GM12891 (cell line): ENCODE data around the gene EPHA2. TPM values are rescaled to one million over a fixed set of nuclear protein-coding genes. Genes with fewer than 3 reads are reported as not detected.

ENCODE experiments used
- DNase-seq: peaks from one replicate; pipeline ENCODE4 v3.0.0; 2011; ENCODE audit warnings: low spot score; ENCODE audit not compliant: insufficient read length
- FAIRE-seq: peaks from 2 replicates; lab custom pipeline; 2011; peaks lifted over from hg19 to GRCh38; lab: Jason Lieb, UNC
- PAX5 ChIP-seq: IDR thresholded peaks from 2 replicates; pipeline ENCODE4 v1.6.1; 2011; ENCODE audit warnings: low read length, moderate library complexity, mild to moderate bottlenecking; ENCODE audit not compliant: insufficient read depth, severe bottlenecking
- POLR2A ChIP-seq: IDR thresholded peaks from 2 replicates; pipeline ENCODE4 v1.6.1; 2011; ENCODE audit warnings: low read depth, low read length, control low read depth
- POLR2AphosphoS5 ChIP-seq: IDR thresholded peaks from 2 replicates; pipeline ENCODE4 v1.6.1; 2011; ENCODE audit warnings: low read depth, low read length, control low read depth
- POU2F2 ChIP-seq: IDR thresholded peaks from 2 replicates; pipeline ENCODE4 v1.6.1; 2011; ENCODE audit warnings: low read depth, mild to moderate bottlenecking, control low read depth, low read length, moderate library complexity
- SPI1 ChIP-seq: IDR thresholded peaks from 2 replicates; pipeline ENCODE4 v1.6.1; 2011; ENCODE audit warnings: low read depth, low read length, control low read depth
- TAF1 ChIP-seq: IDR thresholded peaks from 2 replicates; pipeline ENCODE4 v1.6.1; 2011; ENCODE audit warnings: low read depth, low read length, control low read depth
- polyA plus RNA-seq: library from polyadenylated mRNA; unstranded; fragments of >200 nt; gene quantifications from one replicate; pipeline ENCODE4 v1.2.1, GENCODE V29; 2012; ENCODE audit warnings: low read depth, missing spikeins, inconsistent platforms; ENCODE audit not compliant: missing spikeins

EPHA2 gene
- polyA plus RNA-seq, result 0.14 TPM

DNA sequence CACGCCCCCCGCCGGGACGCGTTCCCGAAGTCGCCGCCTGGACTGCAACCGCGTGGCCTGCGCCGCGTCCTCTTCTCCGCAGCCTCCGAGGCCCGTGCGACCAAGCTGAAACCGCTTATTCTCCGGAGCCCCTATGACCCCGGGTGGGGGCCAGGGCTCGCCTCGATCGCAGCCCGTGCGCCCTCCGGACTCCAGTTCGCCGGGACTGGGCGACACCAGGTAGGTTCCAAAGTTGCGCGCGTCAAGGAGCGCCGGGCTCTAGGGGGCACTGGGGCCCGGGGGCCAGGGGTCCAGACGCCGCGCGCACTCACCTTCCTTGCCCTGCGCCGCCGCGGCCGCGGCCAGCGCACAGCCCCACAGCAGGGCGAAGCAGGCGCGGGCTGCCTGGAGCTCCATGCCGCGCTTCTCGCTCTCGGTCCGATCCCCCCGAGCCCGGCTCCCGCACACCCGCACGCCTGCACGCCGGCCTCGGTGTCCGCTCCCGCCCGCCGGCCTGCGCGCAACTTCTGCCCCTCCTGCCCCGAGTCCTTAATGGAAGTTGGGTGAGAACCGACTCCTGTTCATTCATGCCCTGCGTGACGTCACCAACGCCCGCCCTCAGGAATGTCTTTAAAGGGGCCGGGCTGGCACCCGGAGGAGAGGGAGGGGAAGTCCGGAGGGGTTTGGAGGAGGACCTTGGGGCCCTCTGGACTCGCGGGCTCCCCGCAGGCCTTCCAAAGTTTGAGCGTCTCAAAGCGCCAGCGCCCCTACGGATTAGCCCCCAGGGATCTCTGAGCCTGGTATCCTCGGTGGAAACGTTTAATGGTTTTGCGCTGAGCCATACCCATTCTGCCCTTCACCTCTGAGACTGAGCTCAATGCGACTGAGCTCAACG, at the start of gene EPHA2:
Gene EPHA2 (minus strand): TSS at position 533 of the 874 bp plus-strand sequence. CDS start 137 bp downstream, at position 396.
- DNase-seq (no peak), FAIRE-seq (no peak)
- no peak for TF ChIP-seq TAF1
- TF ChIP-seq POU2F2, result no peak
- no peak for TF ChIP-seq POLR2A
- no peak for TF ChIP-seq PAX5
- no peak for TF ChIP-seq SPI1
- no peak for TF ChIP-seq POLR2AphosphoS5

DNA sequence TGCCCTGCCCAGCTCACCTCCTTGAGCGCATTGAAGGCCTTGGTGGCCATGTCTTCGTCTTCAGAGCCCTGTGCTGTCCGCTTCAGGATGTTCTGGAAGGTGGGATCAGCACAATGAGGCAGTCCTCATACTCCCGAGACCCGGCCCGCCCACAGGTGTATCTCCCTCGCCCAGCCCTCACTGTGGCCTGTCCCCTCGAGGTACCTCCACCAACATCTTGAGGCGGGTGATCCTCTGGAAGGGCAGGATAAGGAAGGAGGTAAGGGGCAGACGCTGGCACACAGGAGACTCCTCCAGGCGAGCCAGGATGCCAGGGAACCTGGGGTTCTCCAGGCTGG, 49.4 kb upstream of the EPHA2 start:
- TF ChIP-seq PAX5 (no peak), POLR2AphosphoS5 (no peak), TAF1 (no peak), POU2F2 (no peak), SPI1 (no peak), POLR2A (no peak)
- DNase-seq (no peak), FAIRE-seq (no peak)

DNA sequence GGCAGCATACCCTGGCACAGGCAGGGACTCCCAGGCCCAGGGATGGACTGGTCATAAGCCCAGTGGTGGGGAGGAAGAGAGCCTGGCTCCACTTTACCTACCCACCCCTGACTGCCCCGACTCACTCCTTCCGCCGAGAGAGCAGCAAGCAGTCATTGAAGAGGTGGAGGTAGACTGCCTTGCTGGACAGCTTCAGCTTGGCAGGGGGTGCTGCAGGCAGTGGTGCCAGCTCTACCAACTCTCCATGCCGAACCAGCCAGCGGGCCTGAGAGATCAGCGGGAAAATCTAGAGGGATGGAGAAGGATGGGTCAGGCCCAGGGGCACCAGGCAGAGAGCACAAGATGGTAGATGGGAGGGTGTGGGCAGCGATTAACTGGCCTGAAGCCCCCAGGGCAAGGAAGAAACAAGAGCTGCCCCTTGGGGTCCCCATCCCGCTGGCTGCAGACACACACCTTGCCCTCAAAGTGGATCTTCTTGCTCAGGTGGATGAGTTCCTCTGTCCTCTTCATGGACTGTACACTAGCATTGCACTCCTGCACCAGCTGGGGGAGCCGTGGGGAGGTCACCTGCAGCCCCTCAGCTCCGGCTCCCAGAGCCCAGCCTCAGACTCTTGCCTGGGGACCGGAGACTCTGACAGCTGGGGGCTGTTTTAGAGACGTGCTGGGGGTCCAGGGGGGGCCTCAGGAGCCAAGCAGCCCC, 48.9 kb upstream of the EPHA2 start:
- TF ChIP-seq POLR2AphosphoS5 (no peak), TAF1 (no peak)
- DNase-seq (no peak), FAIRE-seq (no peak)

DNA sequence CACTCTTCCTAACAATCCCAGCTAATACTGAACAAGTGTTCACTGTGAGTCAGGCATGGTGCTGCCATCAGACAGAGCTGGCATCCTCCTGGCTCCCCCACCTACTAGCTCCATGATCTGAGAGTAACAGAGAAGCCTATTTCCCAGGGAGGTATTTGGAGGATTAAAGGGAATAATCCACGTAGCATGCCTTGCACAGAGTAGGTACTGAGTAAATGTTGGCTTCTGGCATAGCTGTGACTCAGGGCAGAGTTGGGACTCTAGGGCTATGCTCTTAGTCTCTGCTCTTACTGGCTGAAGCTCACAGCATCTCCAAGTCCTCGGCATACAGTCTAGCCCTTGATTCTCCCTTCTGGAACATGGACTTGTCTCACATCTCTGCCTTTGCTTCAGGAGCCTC, 48.3 kb upstream of the EPHA2 start:
- TF ChIP-seq SPI1 (no peak), POU2F2 (no peak), POLR2AphosphoS5 (no peak), PAX5 (no peak), POLR2A (no peak), TAF1 (no peak)
- DNase-seq, result no peak
- FAIRE-seq, result no peak

DNA sequence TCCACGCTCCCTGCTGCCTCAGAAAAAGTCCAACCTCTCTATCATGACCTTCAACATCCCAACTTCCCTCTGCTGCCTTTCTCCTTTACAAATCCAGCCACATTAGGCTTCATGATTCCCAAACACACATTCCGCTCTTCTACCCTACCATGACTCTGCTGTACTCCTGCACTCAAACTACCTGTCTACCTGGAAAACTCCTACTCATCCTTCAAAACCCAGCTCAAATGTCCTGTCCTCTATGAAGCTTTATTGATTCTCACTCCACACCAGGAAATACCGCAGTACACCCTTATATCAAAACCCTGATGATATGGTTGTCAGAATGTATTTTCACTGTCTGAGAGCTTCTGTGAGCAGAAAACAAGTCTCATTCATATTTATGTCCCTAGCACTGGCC, 47.7 kb upstream of the EPHA2 start:
- no peak for TF ChIP-seq POLR2AphosphoS5
- no peak for TF ChIP-seq PAX5
- no peak for TF ChIP-seq POU2F2
- TF ChIP-seq POLR2A, result no peak
- TF ChIP-seq TAF1, result no peak
- no peak for TF ChIP-seq SPI1
- FAIRE-seq (no peak), DNase-seq (no peak)

DNA sequence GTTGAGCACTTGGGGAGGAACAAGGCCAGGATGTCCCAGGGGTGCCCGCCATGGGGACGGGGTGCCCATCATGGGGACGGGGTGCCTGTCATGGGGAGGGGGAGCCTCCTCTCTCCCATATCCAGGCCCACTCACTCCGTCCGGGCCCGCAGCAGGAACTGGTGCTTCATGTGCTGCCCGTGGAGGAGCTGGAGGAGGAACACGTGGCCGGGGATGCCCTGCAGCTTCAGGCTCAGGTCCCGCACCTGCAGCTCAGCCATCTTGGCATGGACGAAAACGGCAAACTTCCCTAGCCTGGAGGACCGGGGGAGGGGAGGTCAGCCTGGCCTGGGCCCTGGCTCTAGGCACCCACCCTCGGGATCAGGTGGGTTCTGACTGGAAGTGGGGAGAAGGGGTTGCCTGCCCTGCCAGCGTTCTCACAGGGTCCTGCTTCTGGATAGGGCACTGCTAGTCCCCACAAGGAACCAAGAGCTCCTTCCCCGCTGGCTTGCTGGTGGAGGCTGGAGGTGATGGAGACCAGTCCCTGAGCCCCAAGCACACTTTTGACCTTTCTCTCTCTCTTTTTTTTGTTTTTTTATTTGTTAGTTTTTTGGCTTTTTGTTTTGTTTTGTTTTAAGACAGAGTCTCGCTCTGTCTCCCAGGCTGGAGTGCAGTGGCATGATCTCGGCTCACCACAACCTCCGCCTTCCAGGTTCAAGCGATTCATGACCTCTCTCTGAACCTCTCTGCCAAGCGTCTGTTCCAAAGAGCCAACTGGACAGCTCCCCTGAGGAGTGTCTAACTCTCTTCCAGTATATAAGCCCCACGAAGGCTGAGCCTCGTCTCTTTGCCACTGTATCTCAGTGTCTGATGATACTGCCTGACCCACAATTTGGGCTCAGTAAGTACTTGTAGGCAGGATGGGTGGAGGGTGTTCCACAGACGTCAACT, 46.7 kb upstream of the EPHA2 start:
- no peak for DNase-seq
- TF ChIP-seq POLR2A, result no peak
- TF ChIP-seq TAF1, result no peak
- no peak for TF ChIP-seq POLR2AphosphoS5
- no peak for TF ChIP-seq PAX5
- TF ChIP-seq SPI1, result no peak
- TF ChIP-seq POU2F2, result no peak
- no peak for FAIRE-seq

DNA sequence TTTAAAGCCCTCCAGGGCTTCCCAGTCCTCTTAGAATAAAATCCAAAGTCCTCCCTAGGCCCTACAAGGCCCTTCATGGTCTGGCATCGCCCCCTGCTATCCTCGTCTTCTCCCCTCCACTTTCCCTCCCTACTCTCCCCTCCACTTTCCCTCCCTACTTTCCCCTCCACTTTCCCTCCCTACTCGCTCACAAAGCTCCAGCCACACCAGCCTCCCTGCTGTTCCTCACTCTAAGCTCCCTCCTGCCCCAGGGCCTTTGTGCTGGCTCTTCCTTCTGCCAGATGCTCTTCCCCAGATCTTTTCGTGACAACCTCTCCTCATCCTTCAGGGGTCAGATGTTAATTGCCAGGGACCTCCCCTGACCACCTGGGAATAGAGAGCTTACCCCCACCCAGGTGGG, 43.8 kb upstream of the EPHA2 start:
- FAIRE-seq (no peak), DNase-seq (no peak)
- TF ChIP-seq PAX5 (no peak), POLR2AphosphoS5 (no peak), TAF1 (no peak), POLR2A (no peak), SPI1 (no peak), POU2F2 (no peak)

DNA sequence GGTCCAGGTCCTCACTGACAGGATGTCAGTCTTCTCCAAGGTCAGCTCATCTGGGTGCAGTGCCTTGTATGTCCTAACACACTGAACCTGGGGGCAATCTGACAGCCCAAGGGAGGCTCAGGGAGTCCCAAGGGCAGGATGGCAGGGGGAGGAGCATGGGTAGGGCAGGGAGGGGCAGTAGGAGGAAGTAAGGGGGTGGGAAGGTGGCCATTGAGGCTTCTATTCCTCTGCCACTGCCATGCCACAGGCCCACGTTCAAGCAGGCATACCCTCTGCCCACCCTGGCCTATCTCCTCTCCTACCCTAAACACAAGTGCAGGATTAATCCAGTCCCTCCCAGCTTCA, 43.3 kb upstream of the EPHA2 start:
- DNase-seq, result no peak
- no peak for TF ChIP-seq POU2F2
- TF ChIP-seq POLR2AphosphoS5, result no peak
- no peak for TF ChIP-seq TAF1
- TF ChIP-seq PAX5, result no peak
- no peak for TF ChIP-seq SPI1
- TF ChIP-seq POLR2A, result no peak
- no peak for FAIRE-seq

DNA sequence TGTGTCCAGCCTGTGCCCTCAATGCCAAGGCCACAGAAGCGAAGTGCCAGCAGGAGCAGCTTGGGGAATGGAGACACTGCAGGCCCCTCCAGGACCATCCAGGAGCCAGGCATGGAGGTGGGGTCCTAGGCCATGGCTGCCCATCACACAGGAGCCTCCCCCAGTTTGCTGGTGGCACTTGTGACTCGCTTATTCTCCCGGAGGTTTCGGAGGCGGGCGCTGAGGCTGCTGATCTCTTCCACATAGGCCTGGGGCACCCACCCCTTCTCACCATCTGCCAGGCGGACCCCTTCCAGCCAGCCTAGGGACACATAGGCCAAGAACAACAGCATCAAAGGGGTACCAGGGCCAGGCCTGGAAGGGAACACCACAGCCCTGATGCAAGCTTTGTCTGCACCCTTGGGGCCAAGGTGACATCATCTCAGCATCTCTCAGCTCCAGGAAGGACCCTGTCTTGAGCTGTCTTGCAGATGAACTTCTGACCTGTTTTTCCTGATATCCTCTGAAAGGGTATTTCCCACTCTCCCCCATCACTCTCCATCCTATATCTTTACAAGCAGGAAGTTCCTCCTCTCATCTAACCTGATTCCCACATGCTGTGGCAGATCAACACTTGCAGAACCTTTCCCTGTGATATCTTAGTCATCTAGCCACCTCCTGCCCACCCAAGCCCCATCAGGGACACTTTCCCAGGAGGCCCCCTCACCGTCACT, 42.7 kb upstream of the EPHA2 start:
- no peak for DNase-seq
- no peak for FAIRE-seq
- no peak for TF ChIP-seq TAF1
